Stimulated activated CD4-positive, alpha-beta T cell treated with anti-CD3 and anti-CD28 coated beads, Interleukin-1b, Interleukin-23, amount 100 ng/mL, for 48 hours (primary cell): ENCODE data around the gene C10orf67.
"Not testable (repeated sequence)": the region's sequence is repeated elsewhere in the genome, so short reads cannot be mapped to it uniquely, and the experiment has no call there.

Experiments used
- DNase-seq: peaks from one replicate; pipeline ENCODE4 v3.0.0-alpha.2; 2020

C10orf67 gene

DNA sequence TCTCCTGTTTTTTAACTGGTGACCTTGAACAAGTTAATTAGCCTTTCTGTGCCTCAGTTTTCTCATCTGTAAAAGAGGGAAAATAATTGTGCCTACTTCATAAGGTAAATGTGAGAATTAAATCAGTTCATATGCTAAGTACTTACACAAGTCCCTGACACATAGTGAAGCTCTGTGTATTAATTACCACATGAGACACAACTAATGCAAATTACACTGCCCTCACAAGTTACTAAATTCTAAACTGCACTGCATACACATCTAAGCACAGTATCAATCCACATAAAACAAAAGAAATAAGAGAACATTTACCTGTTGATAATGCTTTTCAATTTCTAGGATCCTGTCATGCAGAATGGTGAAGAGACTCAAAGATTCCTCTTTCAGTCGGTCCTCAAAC is 22.5 kb downstream of the C10orf67 start:
- DNase-seq = no peak

- no peak for DNase-seq
Measured at GRCh38 chr10:23319835-23320234, 24.8 kb downstream of the C10orf67 start.

GRCh38 chr10:23318359-23318758 is 26.2 kb downstream of the C10orf67 start:
- DNase-seq = no peak

GRCh38 chr10:23317416-23317815 is 27.2 kb downstream of the C10orf67 start:
- no peak for DNase-seq

DNA sequence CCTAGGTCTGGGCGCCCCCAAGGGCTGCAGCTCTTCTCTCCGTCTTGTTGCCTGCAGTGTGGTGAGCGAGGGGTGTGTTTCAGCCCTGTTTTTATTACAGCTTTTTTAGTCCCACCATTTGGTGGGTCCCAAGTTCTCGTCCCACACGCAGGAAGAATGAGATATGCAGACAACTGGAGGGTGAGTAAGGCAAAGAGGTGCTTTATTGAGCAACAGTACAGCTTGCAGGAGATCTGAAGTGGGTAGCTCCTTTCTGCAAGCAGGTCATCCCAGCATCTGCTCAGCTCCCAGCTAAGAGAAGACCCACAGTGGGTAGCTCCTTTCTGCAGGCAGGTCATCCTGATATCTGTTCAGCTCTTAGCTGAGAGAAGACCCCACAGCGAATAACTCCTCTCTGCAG is 28.2 kb downstream of the C10orf67 start:
- DNase-seq = no peak

- DNase-seq = no peak
Measured at GRCh38 chr10:23315966-23316365, 28.6 kb downstream of the C10orf67 start.

DNA sequence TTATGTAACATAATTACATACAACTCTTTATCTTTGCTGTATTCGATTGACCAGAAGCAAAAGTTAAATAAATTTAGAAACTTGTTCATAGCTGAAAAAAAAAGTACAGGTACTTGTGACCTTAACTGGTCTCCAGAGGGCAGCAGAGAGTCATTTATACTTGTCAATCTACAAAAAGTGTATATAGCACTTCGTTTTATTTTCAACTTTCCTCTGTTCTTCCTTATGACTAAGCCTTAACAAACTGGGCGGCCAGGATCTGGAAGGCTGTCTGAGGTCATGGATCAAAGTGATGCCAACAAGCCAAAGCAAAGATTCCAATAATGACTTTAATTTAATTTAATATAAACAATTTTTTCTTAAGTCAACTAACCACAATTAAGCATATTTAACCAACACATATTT is 29.8 kb downstream of the C10orf67 start:
- DNase-seq = peak; percentile 20

DNA sequence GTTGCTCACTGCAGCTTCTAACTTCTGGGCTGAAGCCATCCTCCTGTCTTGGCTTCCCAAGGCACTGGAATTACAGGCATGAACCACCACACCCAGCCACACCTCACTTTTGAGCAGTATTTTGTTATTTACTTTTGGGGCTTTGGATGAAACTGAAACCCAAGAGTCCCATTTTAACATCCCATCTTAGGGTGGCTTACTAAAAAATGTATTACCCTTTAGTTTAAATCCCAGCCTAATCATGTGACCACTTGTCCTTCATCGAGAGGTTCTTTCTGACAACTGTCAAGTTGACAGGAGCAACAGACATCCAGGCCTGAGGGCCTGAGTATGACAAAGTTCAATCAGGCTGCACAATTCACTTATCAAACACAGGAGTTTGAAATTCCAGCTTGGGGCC is 33.6 kb downstream of the C10orf67 start:
- no peak for DNase-seq

- DNase-seq = no peak
Measured at GRCh38 chr10:23310404-23310803, 34.2 kb downstream of the C10orf67 start.

DNA sequence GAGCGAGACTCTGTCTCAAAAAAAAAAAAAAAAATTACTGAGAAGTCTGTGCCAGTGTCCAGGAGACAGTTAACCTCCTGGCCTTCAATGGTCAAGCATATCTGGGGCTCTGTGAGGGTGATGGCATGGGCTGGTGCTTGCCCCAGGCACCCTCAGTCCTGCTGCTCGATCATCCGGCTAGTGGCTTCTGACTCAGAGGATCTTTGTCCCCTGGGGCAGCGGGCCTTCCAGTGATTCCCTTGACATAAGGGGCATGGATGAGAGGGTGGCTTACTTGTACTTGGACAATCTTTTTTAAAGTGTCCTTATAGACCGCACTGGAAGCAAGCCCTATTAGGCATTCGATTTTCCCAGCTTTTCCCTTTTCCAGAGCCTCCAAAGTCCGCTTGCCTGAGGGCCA is 44.6 kb downstream of the C10orf67 start:
- not testable (repeated sequence) for DNase-seq

- no peak for DNase-seq
Measured at GRCh38 chr10:23294638-23295247, 49.9 kb downstream of the C10orf67 start.

DNA sequence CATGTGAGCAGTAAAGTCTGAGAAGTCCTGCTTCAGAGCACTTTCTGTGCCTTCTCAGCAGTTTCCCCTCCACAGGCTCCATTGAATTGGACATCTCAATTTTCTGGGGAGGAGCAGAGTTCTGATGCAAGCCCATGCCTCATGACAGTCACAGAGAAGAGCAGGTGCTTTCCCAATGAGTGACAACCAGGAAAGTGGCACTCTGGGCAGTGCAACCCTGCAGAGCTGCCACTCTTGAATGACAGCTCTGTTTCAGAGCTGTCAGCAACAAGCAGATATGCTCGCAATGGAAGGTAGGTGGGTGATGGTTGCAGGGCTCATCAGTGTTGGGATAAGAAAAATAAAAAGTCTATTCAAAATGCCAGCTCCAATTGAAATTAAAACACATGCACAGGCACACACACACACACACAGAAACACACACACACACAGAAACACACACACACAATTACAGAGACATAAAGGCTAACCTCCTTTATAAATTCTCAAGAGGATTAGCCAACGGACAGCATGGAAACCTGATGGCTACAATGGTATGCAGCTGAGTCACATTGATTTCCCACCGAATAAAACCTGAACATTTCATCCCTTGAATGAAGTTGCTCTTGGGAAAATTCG is 50.5 kb downstream of the C10orf67 start:
- DNase-seq = no peak

GRCh38 chr10:23293145-23293724 is 51.4 kb downstream of the C10orf67 start:
- peak; percentile 38 for DNase-seq

- no peak for DNase-seq
Measured at GRCh38 chr10:23291551-23292334, 52.9 kb downstream of the C10orf67 start.

- no peak for DNase-seq
Measured at GRCh38 chr10:23284674-23285335, 59.8 kb downstream of the C10orf67 start.

- DNase-seq = no peak
Measured at GRCh38 chr10:23284155-23284554, 60.4 kb downstream of the C10orf67 start.

GRCh38 chr10:23283680-23284079 is 60.9 kb downstream of the C10orf67 start:
- DNase-seq = no peak

DNA sequence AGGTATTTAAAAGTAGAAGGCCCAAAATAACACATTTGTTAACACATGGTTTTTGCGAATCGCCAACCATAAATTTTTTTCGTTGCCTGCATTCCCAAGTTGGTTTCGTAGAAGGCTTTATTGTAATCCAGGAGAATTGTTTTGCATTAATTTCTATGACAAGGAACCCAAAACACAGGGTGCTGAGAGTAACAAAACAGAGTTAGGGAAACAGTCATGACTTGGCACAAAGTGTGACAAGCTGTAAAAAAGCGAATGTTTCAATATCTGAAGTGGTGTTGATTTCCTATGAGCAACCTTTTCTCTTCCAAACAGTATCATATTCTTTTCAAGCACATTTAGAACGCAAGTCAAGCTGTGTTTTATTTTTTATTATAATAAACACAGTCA is 63.6 kb downstream of the C10orf67 start:
- no peak for DNase-seq

DNA sequence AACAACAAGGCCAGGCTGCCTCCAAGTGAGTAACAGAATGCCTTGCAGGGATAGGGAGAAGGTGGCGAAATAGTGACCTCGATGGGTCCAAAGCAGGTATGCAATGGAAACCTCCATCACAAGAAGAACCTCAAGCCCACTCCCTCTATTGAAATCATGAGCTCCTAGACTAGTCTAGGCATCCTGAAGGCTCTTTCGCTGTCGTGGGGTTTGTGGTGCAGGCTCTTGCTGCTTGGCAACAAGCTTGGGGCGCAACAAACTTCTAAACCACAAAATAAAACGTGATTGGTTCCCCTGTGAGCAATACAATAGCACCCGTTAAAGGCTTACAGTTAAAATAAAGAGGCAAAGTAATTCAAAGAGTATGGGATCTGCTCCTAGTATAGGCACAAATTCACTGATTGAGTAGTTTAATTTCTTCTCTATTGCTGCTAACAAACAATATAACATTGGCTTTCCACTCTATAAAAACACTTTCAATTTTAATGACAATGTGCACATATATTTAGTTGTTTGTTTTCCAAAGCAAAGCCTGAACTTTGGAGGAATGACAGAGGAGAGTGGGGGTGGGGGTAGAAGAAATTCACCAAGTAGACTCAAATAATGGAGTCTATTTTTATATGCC is 64.1 kb downstream of the C10orf67 start:
- no peak for DNase-seq

DNA sequence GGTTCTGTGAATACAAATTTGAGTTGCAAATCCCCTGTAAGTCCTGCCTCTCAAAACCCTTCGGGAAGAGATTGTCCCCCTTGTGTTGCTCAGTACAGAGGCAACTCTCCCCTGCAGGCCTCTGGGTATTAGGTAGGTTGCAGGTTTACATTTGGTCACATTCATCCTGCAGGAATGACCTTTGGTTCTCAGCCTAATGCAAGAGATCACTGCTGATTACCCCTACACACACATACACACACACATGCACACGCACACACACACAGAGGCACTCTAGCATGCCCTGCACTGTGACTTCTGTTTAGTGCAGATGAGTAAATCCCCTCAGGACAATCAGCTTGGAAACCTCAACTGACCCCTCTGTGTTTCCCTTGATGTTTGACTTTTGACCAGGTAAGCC is 69.2 kb downstream of the C10orf67 start:
- no peak for DNase-seq

DNA sequence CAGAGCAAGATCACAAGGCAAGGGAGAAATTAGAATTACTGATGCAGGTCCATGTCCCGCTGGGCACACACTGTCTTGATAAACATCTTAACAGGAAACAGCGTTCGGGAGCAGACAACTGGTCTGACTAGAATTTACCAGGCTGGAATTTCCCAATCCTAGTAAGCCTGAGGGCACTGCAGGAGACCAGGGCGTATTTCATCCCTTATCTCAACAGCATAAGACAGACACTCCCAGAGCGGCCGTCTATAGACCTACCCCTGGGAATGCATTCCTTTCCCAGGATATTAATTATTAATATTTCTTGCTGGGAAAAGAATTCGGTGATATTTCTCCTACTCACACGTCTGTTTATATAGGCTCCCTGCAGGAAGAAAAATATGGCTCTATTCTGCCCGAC is 70.4 kb downstream of the C10orf67 start:
- not testable (repeated sequence) for DNase-seq

- no peak for DNase-seq
Measured at GRCh38 chr10:23270531-23270930, 74.1 kb downstream of the C10orf67 start.
